Calu3 (cell line): Measurements from ENCODE around the gene CCDC34. TPM values are rescaled to one million over a fixed set of nuclear protein-coding genes. Genes with fewer than 3 reads are reported as not detected.

Source experiments
- BruUV-seq: library from RNA; stranded (reverse); fragments of 400-500 nt; replicated peaks from 2 replicates; lab custom pipeline; 2021; lab: Mats Ljungman, UMichigan
- CTCF ChIA-PET: fragments of 300-600 bp; sonication (Branson Sonifier 250); formaldehyde crosslinking; loops from one replicate; lab custom pipeline; 2022; ENCODE audit warnings: antibody characterized with exemption; lab: Charles Lee
- DNase-seq: peaks from one replicate; pipeline ENCODE4 v3.0.0; 2022
- H3K27ac Mint-ChIP-seq: one replicate; pipeline ENCODE4 v1.8.0; 2022; ENCODE audit warnings: mixed read lengths; ENCODE audit not compliant: unreplicated experiment
- H3K27me3 Mint-ChIP-seq: one replicate; pipeline ENCODE4 v1.8.0; 2022; ENCODE audit warnings: mixed read lengths; ENCODE audit not compliant: unreplicated experiment
- H3K36me3 Mint-ChIP-seq: one replicate; pipeline ENCODE4 v1.8.0; 2022; ENCODE audit warnings: mild to moderate bottlenecking, moderate library complexity, mixed read lengths; ENCODE audit not compliant: insufficient read depth, unreplicated experiment
- H3K4me1 Mint-ChIP-seq: one replicate; pipeline ENCODE4 v1.8.0; 2022; ENCODE audit warnings: mild to moderate bottlenecking, low read depth, mixed read lengths; ENCODE audit not compliant: unreplicated experiment
- H3K4me3 Mint-ChIP-seq: one replicate; pipeline ENCODE4 v1.8.0; 2022; ENCODE audit warnings: mild to moderate bottlenecking, low read depth, moderate library complexity, mixed read lengths; ENCODE audit not compliant: unreplicated experiment
- H3K9me3 Mint-ChIP-seq: one replicate; pipeline ENCODE4 v1.8.0; 2022; ENCODE audit warnings: low read depth, mixed read lengths; ENCODE audit not compliant: unreplicated experiment
- CTCF ChIP-seq: fragments of 200-600 bp; IDR thresholded peaks from one replicate; pipeline ENCODE4 v1.8.0; 2022; ENCODE audit warnings: antibody characterized with exemption; ENCODE audit not compliant: unreplicated experiment
- intact Hi-C: fragments of 100-400 bp; cut with micrococcal nuclease; formaldehyde crosslinking; loops from one replicate; pipeline ENCODE4 v1.10.0; 2022; ENCODE audit not compliant: unreplicated experiment
- total RNA-seq: library from RNA; stranded (reverse); gene quantifications from 2 replicates; pipeline ENCODE4 v1.2.3, GENCODE V29; 2022

The CCDC34 gene
- total RNA-seq, 1 experiment from 2014 or later, result 21.6 TPM

- Mint-ChIP-seq H3K27ac (no peak overlapping the region), H3K27me3 (no peaks in the 10 kb centered on the region), H3K4me1 (peaks cover 21% of the 10 kb centered on the region), H3K4me3 (no peak overlapping the region), H3K9me3 (no peaks in the 10 kb centered on the region), H3K36me3 (peaks cover 6% of the 10 kb centered on the region)
- intact Hi-C loops, result no loop called here
- no peak for DNase-seq
- TF ChIP-seq CTCF, result no peak
- CTCF ChIA-PET, result interaction anchor here (0.8 kb wide), 1 partner anchor 19 kb away, joined by 4 read pairs; no protein-coding TSS in a partner anchor
- no TSS peak for BruUV-seq
These were observed 7.4 kb downstream of the CCDC34 start for GRCh38 chr11:27355575-27356104.

GRCh38 chr11:27354359-27354965, 8.6 kb downstream of the CCDC34 start:
- H3K4me3 Mint-ChIP-seq, result no peak overlapping the region
- TF ChIP-seq CTCF, result no peak
- intact Hi-C loops, result no loop called here
- H3K27me3 Mint-ChIP-seq, result no peaks in the 10 kb centered on the region
- no peak overlapping the region for H3K27ac Mint-ChIP-seq
- DNase-seq, result no peak
- BruUV-seq, result no TSS peak
- CTCF ChIA-PET, result no interaction called here
- H3K36me3 Mint-ChIP-seq, result peaks cover 6% of the 10 kb centered on the region
- H3K9me3 Mint-ChIP-seq, result no peaks in the 10 kb centered on the region
- H3K4me1 Mint-ChIP-seq, result peaks cover 19% of the 10 kb centered on the region

- CTCF ChIA-PET, result no interaction called here
These were observed 9.2 kb downstream of the CCDC34 start for GRCh38 chr11:27353593-27354358.

GRCh38 chr11:27352781-27353180, 10.2 kb downstream of the CCDC34 start:
- Mint-ChIP-seq H3K4me3 (no peak overlapping the region), H3K4me1 (peaks cover 10% of the 10 kb centered on the region), H3K36me3 (peaks cover 6% of the 10 kb centered on the region), H3K27me3 (no peaks in the 10 kb centered on the region), H3K27ac (no peak overlapping the region), H3K9me3 (no peaks in the 10 kb centered on the region)
- DNase-seq, result no peak
- intact Hi-C loops, result no loop called here
- BruUV-seq, result no TSS peak
- no peak for TF ChIP-seq CTCF
- CTCF ChIA-PET, result no interaction called here

More at GRCh38 chr11:27353593-27354358, 9.2 kb downstream of the CCDC34 start:
- TF ChIP-seq CTCF, result no peak
- no peak for DNase-seq
- Mint-ChIP-seq H3K36me3 (peaks cover 6% of the 10 kb centered on the region), H3K4me1 (peaks cover 12% of the 10 kb centered on the region), H3K4me3 (no peak overlapping the region), H3K27ac (no peak overlapping the region), H3K27me3 (no peaks in the 10 kb centered on the region), H3K9me3 (no peaks in the 10 kb centered on the region)
- intact Hi-C loops, result no loop called here
- BruUV-seq, result no TSS peak
